ENCODE measurements around the gene MYBPC2. TPM values are rescaled to one million over a fixed set of nuclear protein-coding genes. Genes with fewer than 3 reads are reported as not detected.

Gene MYBPC2
- total RNA-seq, 1 experiment from 2014 or later: not detected

DNA sequence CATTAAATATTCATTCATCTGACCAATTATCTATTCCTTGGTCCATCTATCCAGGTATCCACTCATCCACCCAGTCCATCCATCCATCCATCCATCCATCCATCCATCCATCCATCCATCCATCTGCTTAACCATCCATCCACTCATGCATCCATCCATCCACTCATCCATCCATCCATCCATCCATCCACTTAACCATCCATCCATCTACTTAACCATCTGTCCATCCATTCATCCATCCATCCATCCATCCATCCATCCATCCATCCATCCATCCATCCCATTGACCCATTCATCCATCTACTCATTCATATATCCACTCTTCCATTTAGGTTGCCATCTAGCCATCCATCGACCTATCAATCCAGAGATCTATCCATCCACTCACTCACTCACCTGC, 11.4 kb downstream of the MYBPC2 start:
- POLR2A ChIA-PET (ENCODE audit: unreplicated experiment): no interaction called here
- TF ChIP-seq EZH2phosphoT487 (IDR thresholded peaks at IDR 0.05; ENCODE audit: borderline replicate concordance, low read length) (no peak), EZH2 (IDR thresholded peaks at IDR 0.05; ENCODE audit: low read length, unreplicated experiment) (no peak), CTCF (conservative IDR thresholded peaks at IDR 0.05; ENCODE audit: low read depth, low read length) (no peak)
- CTCF ChIA-PET: no interaction called here
- Histone ChIP-seq H3K9ac (ENCODE audit: low read length) (no peak overlapping the region), H3K27me3 (ENCODE audit: low read length) (0 out of 2 replicates have a peak, but pooled peaks cover 5% of the 10 kb centered on the region), H3K4me3 (ENCODE audit: low read length) (no peak overlapping the region), H3K4me1 (ENCODE audit: insufficient read depth, low read length) (no peaks in the 10 kb centered on the region), H3K9me3 (ENCODE audit: low read length) (no peaks in the 10 kb centered on the region), H3K27ac (ENCODE audit: low read length) (no peak overlapping the region), H4K20me1 (ENCODE audit: low read length) (no peaks in the 10 kb centered on the region), H3K79me2 (ENCODE audit: low read length) (no peaks in the 10 kb centered on the region), H3F3A (ENCODE audit: low read length, unreplicated experiment) (no peaks in the 10 kb centered on the region), H3K4me2 (ENCODE audit: low read length) (no peak overlapping the region), H3K9me2 (replicated peaks; ENCODE audit: low read length) (no peaks in the 10 kb centered on the region), H3K36me3 (ENCODE audit: low read depth, low read length) (no peaks in the 10 kb centered on the region), H2AFZ (ENCODE audit: low read length) (no peak overlapping the region)
- no peak for DNase-seq
- ATAC-seq: no peak
- no TSS peak for BruUV-seq (replicated peaks)
- intact Hi-C loops (cut with micrococcal nuclease): no loop called here

DNA sequence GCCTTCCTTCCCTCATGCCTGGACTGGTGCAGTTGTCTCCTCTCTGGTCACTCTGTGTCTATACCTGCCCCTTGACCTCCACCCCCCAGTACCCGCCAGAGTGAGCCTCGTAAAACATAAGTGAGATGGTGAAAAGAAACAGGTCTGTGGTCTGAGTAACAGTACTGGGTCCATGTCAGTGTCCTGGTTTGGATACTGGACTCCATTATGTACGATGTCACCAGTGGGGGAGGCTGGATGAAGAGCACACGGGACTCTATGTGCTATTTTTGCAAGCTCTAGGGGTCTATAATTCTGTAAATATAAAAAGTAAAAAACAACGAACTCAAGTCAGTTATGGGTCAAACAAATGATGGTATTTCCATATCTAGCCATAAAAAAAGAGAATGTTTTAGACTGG, 14.4 kb downstream of the MYBPC2 start:
- BruUV-seq (replicated peaks): no TSS peak
- Histone ChIP-seq H3F3A (ENCODE audit: low read length, unreplicated experiment) (no peaks in the 10 kb centered on the region), H3K36me3 (ENCODE audit: low read depth, low read length) (no peaks in the 10 kb centered on the region), H4K20me1 (ENCODE audit: low read length) (no peaks in the 10 kb centered on the region), H3K4me2 (ENCODE audit: low read length) (no peak overlapping the region), H3K27ac (ENCODE audit: low read length) (no peak overlapping the region), H3K4me1 (ENCODE audit: insufficient read depth, low read length) (no peaks in the 10 kb centered on the region), H2AFZ (ENCODE audit: low read length) (no peak overlapping the region), H3K9me3 (ENCODE audit: low read length) (no peaks in the 10 kb centered on the region), H3K79me2 (ENCODE audit: low read length) (no peaks in the 10 kb centered on the region), H3K4me3 (ENCODE audit: low read length) (no peak overlapping the region), H3K27me3 (ENCODE audit: low read length) (no peaks in the 10 kb centered on the region), H3K9me2 (replicated peaks; ENCODE audit: low read length) (no peaks in the 10 kb centered on the region), H3K9ac (ENCODE audit: low read length) (no peak overlapping the region)
- ATAC-seq (no peak), DNase-seq (no peak)
- POLR2A ChIA-PET (ENCODE audit: unreplicated experiment): no interaction called here
- intact Hi-C loops (cut with micrococcal nuclease): no loop called here
- TF ChIP-seq EZH2phosphoT487 (IDR thresholded peaks at IDR 0.05; ENCODE audit: borderline replicate concordance, low read length) (no peak), EZH2 (IDR thresholded peaks at IDR 0.05; ENCODE audit: low read length, unreplicated experiment) (no peak), CTCF (conservative IDR thresholded peaks at IDR 0.05; ENCODE audit: low read depth, low read length) (no peak)
- CTCF ChIA-PET: interaction anchor here (0.7 kb wide), 1 partner anchor 122 kb away, joined by 4 read pairs; no protein-coding TSS in a partner anchor

- DNase-seq: no peak
- no peak overlapping the region for H3K4me2 ChIP-seq (ENCODE audit: low read length)
- no peaks in the 10 kb centered on the region for H3K9me3 ChIP-seq (ENCODE audit: low read length)
- BruUV-seq (replicated peaks): no TSS peak
- H4K20me1 ChIP-seq (ENCODE audit: low read length): no peaks in the 10 kb centered on the region
- H3K4me3 ChIP-seq (ENCODE audit: low read length): no peak overlapping the region
- ChIA-PET POLR2A (ENCODE audit: unreplicated experiment) (no interaction called here), CTCF (interaction anchor here (0.7 kb wide), 1 partner anchor 121 kb away, joined by 4 read pairs; no protein-coding TSS in a partner anchor)
- ATAC-seq: no peak
- H3K27me3 ChIP-seq (ENCODE audit: low read length): no peaks in the 10 kb centered on the region
- no peak overlapping the region for H3K9ac ChIP-seq (ENCODE audit: low read length)
- no peaks in the 10 kb centered on the region for H3K4me1 ChIP-seq (ENCODE audit: insufficient read depth, low read length)
- H3K36me3 ChIP-seq (ENCODE audit: low read depth, low read length): no peaks in the 10 kb centered on the region
- no peaks in the 10 kb centered on the region for H3K79me2 ChIP-seq (ENCODE audit: low read length)
- H3K27ac ChIP-seq (ENCODE audit: low read length): no peak overlapping the region
- intact Hi-C loops (cut with micrococcal nuclease): no loop called here
- no peaks in the 10 kb centered on the region for H3F3A ChIP-seq (ENCODE audit: low read length, unreplicated experiment)
- H3K9me2 ChIP-seq (replicated peaks; ENCODE audit: low read length): no peaks in the 10 kb centered on the region
- H2AFZ ChIP-seq (ENCODE audit: low read length): no peak overlapping the region
- no peak for TF ChIP-seq EZH2phosphoT487 (IDR thresholded peaks at IDR 0.05; ENCODE audit: borderline replicate concordance, low read length)
- TF ChIP-seq EZH2 (IDR thresholded peaks at IDR 0.05; ENCODE audit: low read length, unreplicated experiment): no peak
- no peak for TF ChIP-seq CTCF (conservative IDR thresholded peaks at IDR 0.05; ENCODE audit: low read depth, low read length)
These were observed 15.1 kb downstream of the MYBPC2 start for GRCh38 chr19:50447750-50448149.
